Activated naive CD4-positive, alpha-beta T cell treated with anti-CD3 and anti-CD28 coated beads, Interleukin-2, amount 50 U/mL, for 24 hours (primary cell): ENCODE results near the gene ZFP57.

ENCODE experiments used
- H3K27ac Mint-ChIP-seq: one replicate; pipeline ENCODE4 v1.8.0; 2021; ENCODE audit warnings: mild to moderate bottlenecking, mixed read lengths
- H3K27me3 Mint-ChIP-seq: one replicate; pipeline ENCODE4 v1.8.0; 2021; ENCODE audit warnings: mixed read lengths
- H3K36me3 Mint-ChIP-seq: one replicate; pipeline ENCODE4 v1.8.0; 2021; ENCODE audit warnings: mixed read lengths
- H3K4me1 Mint-ChIP-seq: one replicate; pipeline ENCODE4 v1.8.0; 2021; ENCODE audit warnings: mixed read lengths
- H3K4me3 Mint-ChIP-seq: one replicate; pipeline ENCODE4 v1.8.0; 2021; ENCODE audit warnings: mild to moderate bottlenecking, mixed read lengths
- H3K9me3 Mint-ChIP-seq: one replicate; pipeline ENCODE4 v1.8.0; 2021; ENCODE audit warnings: mixed read lengths

Gene ZFP57

GRCh38 chr6:29708432-29709179 lies 27.7 kb upstream of the ZFP57 start:
- peak overlapping the region; percentile 68 for H3K4me3 Mint-ChIP-seq
- peaks cover 81% of the 10 kb centered on the region for H3K4me1 Mint-ChIP-seq
- no peaks in the 10 kb centered on the region for H3K36me3 Mint-ChIP-seq
- peak overlapping the region; percentile 81 for H3K27ac Mint-ChIP-seq
- no peaks in the 10 kb centered on the region for H3K9me3 Mint-ChIP-seq
- H3K27me3 Mint-ChIP-seq, result no peaks in the 10 kb centered on the region

- peaks cover 64% of the 10 kb centered on the region for H3K4me1 Mint-ChIP-seq
- H3K27ac Mint-ChIP-seq, result peak overlapping the region; percentile 46
- no peak overlapping the region for H3K4me3 Mint-ChIP-seq
- H3K27me3 Mint-ChIP-seq, result peaks cover under 1% of the 10 kb centered on the region
- H3K9me3 Mint-ChIP-seq, result no peaks in the 10 kb centered on the region
- H3K36me3 Mint-ChIP-seq, result no peaks in the 10 kb centered on the region
Observed at GRCh38 chr6:29705389-29706231, 24.7 kb upstream of the ZFP57 start.

GRCh38 chr6:29702519-29703103 lies 21.7 kb upstream of the ZFP57 start:
- peaks cover 2% of the 10 kb centered on the region for H3K27me3 Mint-ChIP-seq
- H3K27ac Mint-ChIP-seq, result no peak overlapping the region
- no peak overlapping the region for H3K4me3 Mint-ChIP-seq
- H3K9me3 Mint-ChIP-seq, result no peaks in the 10 kb centered on the region
- H3K4me1 Mint-ChIP-seq, result peaks cover 34% of the 10 kb centered on the region
- H3K36me3 Mint-ChIP-seq, result no peaks in the 10 kb centered on the region

- Mint-ChIP-seq H3K27ac (peak overlapping the region; percentile 41), H3K36me3 (no peaks in the 10 kb centered on the region), H3K4me3 (peak overlapping the region; percentile 16), H3K27me3 (peaks cover 4% of the 10 kb centered on the region), H3K4me1 (no peaks in the 10 kb centered on the region), H3K9me3 (no peaks in the 10 kb centered on the region)
Observed at GRCh38 chr6:29696147-29697125, 15.5 kb upstream of the ZFP57 start.

GRCh38 chr6:29694637-29695036 lies 13.7 kb upstream of the ZFP57 start:
- H3K9me3 Mint-ChIP-seq, result no peaks in the 10 kb centered on the region
- no peaks in the 10 kb centered on the region for H3K36me3 Mint-ChIP-seq
- no peak overlapping the region for H3K4me3 Mint-ChIP-seq
- no peaks in the 10 kb centered on the region for H3K4me1 Mint-ChIP-seq
- H3K27ac Mint-ChIP-seq, result no peak overlapping the region
- H3K27me3 Mint-ChIP-seq, result peaks cover 2% of the 10 kb centered on the region

- no peak overlapping the region for H3K27ac Mint-ChIP-seq
- no peaks in the 10 kb centered on the region for H3K9me3 Mint-ChIP-seq
- no peaks in the 10 kb centered on the region for H3K36me3 Mint-ChIP-seq
Observed at GRCh38 chr6:29685718-29686326, 4.9 kb upstream of the ZFP57 start.

GRCh38 chr6:29681811-29682210 lies 859 bp upstream of the ZFP57 start:
- Mint-ChIP-seq H3K4me3 (no peak overlapping the region), H3K27me3 (peaks cover 2% of the 10 kb centered on the region), H3K27ac (no peak overlapping the region), H3K9me3 (no peaks in the 10 kb centered on the region), H3K4me1 (peaks cover 4% of the 10 kb centered on the region), H3K36me3 (no peaks in the 10 kb centered on the region)

More at GRCh38 chr6:29685718-29686326, 4.9 kb upstream of the ZFP57 start:
- no peak overlapping the region for H3K4me3 Mint-ChIP-seq
- H3K27me3 Mint-ChIP-seq, result peaks cover 1% of the 10 kb centered on the region
- H3K4me1 Mint-ChIP-seq, result no peaks in the 10 kb centered on the region

- H3K9me3 Mint-ChIP-seq, result no peaks in the 10 kb centered on the region
- H3K4me3 Mint-ChIP-seq, result no peak overlapping the region
- H3K4me1 Mint-ChIP-seq, result peaks cover 5% of the 10 kb centered on the region
- H3K36me3 Mint-ChIP-seq, result no peaks in the 10 kb centered on the region
- peaks cover 2% of the 10 kb centered on the region for H3K27me3 Mint-ChIP-seq
- H3K27ac Mint-ChIP-seq, result no peak overlapping the region
Observed at GRCh38 chr6:29680416-29680815, 536 bp downstream of the ZFP57 start.

- Mint-ChIP-seq H3K9me3 (no peaks in the 10 kb centered on the region), H3K4me3 (no peak overlapping the region), H3K4me1 (peaks cover 5% of the 10 kb centered on the region), H3K27me3 (peaks cover 2% of the 10 kb centered on the region), H3K36me3 (no peaks in the 10 kb centered on the region), H3K27ac (no peak overlapping the region)
Observed at GRCh38 chr6:29679962-29680361, 990 bp downstream of the ZFP57 start.

- Mint-ChIP-seq H3K27ac (no peak overlapping the region), H3K27me3 (peaks cover 2% of the 10 kb centered on the region), H3K4me1 (peaks cover 5% of the 10 kb centered on the region), H3K9me3 (no peaks in the 10 kb centered on the region), H3K4me3 (no peak overlapping the region), H3K36me3 (no peaks in the 10 kb centered on the region)
Observed at GRCh38 chr6:29678114-29678513, 2.8 kb downstream of the ZFP57 start.

- no peak overlapping the region for H3K4me3 Mint-ChIP-seq
- peaks cover 2% of the 10 kb centered on the region for H3K27me3 Mint-ChIP-seq
- no peaks in the 10 kb centered on the region for H3K36me3 Mint-ChIP-seq
- H3K27ac Mint-ChIP-seq, result no peak overlapping the region
- no peaks in the 10 kb centered on the region for H3K9me3 Mint-ChIP-seq
- H3K4me1 Mint-ChIP-seq, result peaks cover 5% of the 10 kb centered on the region
Observed at GRCh38 chr6:29676981-29677601, 3.9 kb downstream of the ZFP57 start.

- H3K36me3 Mint-ChIP-seq, result no peaks in the 10 kb centered on the region
- H3K27ac Mint-ChIP-seq, result no peak overlapping the region
Observed at GRCh38 chr6:29675561-29675960, 5.4 kb downstream of the ZFP57 start.

GRCh38 chr6:29674008-29674407 lies 6.9 kb downstream of the ZFP57 start:
- Mint-ChIP-seq H3K27ac (no peak overlapping the region), H3K4me3 (no peak overlapping the region), H3K27me3 (peaks cover 6% of the 10 kb centered on the region), H3K4me1 (peaks cover 5% of the 10 kb centered on the region), H3K9me3 (no peaks in the 10 kb centered on the region), H3K36me3 (no peaks in the 10 kb centered on the region)

More at GRCh38 chr6:29675561-29675960, 5.4 kb downstream of the ZFP57 start:
- Mint-ChIP-seq H3K27me3 (peaks cover 6% of the 10 kb centered on the region), H3K9me3 (no peaks in the 10 kb centered on the region), H3K4me1 (peaks cover 5% of the 10 kb centered on the region), H3K4me3 (no peak overlapping the region)

- Mint-ChIP-seq H3K4me1 (peaks cover 5% of the 10 kb centered on the region), H3K27me3 (peaks cover 6% of the 10 kb centered on the region), H3K36me3 (no peaks in the 10 kb centered on the region), H3K9me3 (no peaks in the 10 kb centered on the region), H3K4me3 (no peak overlapping the region), H3K27ac (no peak overlapping the region)
Observed at GRCh38 chr6:29673161-29673560, 7.8 kb downstream of the ZFP57 start.
